HG03159 (cell line): ENCODE measurements around the gene CELSR2.
"Not testable (repeated sequence)": the region's sequence is repeated elsewhere in the genome, so short reads cannot be mapped to it uniquely, and the experiment has no call there.

ENCODE experiments used
- ATAC-seq: cut with Tn5 transposase; IDR thresholded peaks from one replicate; pipeline ENCODE4 v1.9.1; 2021; ENCODE audit warnings: mild to moderate bottlenecking, moderate library complexity; ENCODE audit not compliant: unreplicated experiment

CELSR2 gene

GRCh38 chr1:109298666-109299557, 49.6 kb downstream of the CELSR2 start:
- ATAC-seq = no peak

- no peak for ATAC-seq
Measured at GRCh38 chr1:109299558-109300343, 50.4 kb downstream of the CELSR2 start.

DNA sequence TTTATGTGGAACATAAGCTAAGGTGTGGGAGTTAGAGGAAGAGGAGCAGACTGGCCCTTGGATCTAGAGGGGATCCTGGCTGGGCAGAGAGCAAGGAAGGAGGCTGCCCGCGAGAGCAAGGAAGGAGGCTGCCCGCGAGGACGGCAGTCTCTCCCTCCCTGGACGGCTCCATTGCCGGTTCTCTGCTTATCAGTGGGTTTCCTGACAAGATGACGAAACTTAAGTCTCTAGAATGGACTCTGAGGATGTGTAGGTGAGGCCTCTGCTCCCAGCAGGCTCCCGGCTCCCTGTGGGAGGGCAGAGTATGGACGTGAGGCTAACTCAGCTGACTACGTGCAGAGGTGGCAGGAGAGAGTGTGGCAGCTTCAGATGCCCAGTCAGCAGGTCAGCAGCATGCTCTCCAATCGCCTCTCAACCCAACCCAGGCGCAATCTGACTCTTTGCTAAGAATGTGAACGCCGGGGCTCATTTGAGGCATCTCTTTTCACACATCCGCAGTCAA, 51.4 kb downstream of the CELSR2 start:
- ATAC-seq = no peak

DNA sequence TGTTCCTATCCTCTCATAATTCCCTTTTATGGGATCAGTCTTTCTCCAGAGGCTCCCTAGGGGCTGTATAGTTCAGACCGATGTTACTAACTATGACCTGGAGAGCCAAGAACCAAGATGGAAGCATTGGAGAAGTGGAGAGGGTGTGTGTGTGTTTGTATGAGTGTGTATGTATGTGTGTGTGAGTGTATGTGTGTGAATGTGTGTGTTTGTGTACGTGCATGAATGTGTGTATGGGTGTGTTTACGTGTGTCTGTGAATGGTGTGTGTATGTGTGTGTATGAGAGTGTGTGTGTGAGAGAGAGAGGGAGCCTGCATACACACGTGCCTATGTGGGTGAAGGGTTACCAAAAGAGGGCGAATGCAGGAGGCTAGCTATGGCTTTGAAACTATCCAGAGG, 52.5 kb downstream of the CELSR2 start:
- no peak for ATAC-seq

- ATAC-seq = no peak
Measured at GRCh38 chr1:109304226-109304920, 55.0 kb downstream of the CELSR2 start.

DNA sequence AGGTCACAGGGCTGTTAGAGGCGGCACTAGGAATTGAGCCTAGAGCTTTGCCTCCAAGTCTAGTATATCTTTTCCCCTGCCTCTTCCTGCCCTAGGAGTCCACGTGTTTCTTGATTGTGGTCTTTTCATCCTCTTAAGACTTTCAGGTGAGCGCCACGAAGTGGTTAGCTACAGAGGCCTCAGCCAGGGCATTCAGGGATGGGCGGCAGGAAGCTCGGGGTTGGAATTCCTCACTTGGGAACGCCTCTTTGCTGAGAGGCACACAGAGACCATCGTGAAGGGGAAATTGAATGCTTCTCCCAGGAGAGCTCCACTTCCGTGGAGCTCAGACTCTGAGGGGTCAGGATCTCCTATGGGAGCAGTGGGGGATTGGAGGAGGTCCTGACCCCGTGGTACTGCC, 56.7 kb downstream of the CELSR2 start:
- ATAC-seq = not testable (repeated sequence)

DNA sequence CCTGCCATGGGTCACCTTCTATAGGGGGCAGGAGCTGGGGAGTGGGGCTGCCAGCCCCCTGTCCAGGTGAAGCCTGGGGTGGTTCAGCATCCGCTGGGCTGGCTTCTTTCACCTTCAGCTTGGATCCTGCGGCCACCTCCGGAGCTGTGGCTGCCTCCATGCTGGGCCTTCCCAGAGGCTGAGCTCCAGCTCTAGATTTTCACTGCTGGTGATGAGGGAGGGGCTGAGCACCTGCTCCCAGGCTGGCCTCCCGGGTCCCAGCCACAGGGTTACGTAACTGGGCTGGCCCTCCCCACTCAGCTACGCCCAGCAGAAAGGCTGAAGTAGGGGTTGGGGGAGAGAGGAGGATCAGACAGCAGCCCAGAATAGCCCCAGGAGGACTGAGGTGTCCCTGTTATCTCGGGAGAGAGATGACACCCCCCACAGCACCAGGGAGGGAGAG, 57.5 kb downstream of the CELSR2 start, which contains the start of gene MYBPHL:
MYBPHL (minus strand) TSS at position 180 of the 442 bp plus-strand sequence; CDS start at position 160, 20 bp downstream.
- no peak for ATAC-seq

GRCh38 chr1:109307274-109308021, 58.1 kb downstream of the CELSR2 start:
- no peak for ATAC-seq

DNA sequence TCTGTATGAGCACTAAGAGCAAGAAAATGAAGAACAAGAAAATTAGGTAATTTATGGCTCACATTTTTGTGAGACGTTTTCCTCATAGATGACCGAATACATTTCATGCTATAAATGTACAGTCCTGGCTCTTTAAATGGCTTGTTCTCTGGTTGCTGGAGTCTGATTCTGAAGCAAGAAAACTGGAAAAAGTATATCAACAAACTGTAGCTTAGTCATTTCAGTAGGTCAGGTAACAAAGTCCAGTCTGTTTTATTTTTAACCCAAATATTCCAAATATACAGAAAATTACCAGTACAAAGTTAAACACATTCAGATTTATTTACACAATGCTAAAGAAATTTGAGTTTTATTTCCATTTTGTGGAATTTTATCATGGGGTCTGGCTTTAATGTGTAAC, 60.0 kb downstream of the CELSR2 start:
- no peak for ATAC-seq

DNA sequence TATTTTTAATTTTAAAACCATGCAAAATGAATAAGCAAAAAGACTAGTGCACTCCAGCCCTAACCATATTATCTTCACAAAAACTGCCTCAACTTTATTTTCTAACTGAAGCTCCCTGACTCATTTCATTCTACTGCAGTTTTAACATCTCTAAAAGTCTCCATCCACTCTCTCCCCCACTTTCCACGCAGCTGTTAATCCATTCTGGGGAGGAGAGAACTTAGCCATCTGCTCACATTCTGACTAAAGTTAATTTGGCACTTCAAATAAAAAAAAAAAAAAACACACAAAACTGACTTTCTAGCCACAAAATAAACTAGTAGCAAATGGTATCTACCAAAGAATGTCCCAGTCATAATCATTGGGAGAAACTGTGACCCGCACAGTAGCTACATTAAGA, 62.9 kb downstream of the CELSR2 start:
- ATAC-seq = no peak

DNA sequence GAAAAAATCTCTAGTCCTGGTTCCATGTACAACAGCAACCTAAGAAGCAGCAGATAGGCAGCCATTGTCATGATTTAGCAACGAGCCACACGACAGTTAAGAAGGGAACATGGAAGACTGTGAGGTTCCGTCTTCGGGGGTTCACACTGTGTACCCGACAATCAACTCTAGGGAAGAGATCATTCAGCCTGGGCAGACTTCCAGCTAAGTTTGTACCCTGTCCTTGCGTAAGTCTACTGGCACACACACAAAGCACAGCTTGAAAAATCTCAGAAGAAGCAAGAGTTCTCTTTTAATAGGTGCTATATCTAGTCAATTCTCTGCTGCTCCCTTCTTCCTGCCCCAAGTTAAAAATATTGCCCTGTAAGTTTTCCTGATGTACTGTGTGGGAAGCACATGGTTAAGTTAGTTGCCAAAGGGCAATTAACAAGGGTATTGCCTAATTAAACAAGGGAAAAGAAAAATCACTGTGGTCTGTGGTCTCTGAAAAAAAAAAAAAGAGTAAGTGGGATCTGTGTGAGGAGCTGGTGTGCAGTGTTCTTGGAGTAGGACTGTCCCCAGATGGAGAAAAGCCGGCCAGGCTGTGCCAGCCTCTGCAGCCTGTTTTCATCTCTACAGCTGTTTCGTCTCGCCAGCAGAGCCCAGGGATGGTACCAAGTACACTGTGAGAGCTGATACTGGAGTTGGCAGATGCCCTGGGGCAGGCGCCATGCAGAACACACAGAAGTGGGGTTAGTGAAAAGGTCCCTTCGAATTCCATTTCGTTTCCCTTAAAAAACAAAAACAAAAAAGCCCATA, 63.8 kb downstream of the CELSR2 start:
- ATAC-seq = no peak

DNA sequence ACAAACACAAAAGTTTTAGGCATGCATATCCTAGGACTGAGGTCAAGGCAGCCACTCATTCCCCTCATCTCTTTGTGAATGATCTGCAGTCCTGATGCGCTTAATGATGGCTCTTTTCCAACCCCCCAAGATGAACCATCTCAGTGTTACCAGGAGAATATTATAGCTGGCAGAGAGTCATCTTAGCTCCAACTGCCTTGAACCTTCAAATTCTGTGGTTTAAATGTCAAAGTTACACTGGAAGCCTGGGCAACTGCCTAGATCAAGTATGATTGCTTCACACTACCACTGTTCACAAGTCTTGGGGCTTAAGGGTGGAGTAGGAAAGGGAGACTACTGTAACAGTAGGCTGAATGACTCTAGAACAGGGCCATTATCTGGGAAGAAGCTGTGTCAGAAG, 65.5 kb downstream of the CELSR2 start:
- ATAC-seq = no peak

DNA sequence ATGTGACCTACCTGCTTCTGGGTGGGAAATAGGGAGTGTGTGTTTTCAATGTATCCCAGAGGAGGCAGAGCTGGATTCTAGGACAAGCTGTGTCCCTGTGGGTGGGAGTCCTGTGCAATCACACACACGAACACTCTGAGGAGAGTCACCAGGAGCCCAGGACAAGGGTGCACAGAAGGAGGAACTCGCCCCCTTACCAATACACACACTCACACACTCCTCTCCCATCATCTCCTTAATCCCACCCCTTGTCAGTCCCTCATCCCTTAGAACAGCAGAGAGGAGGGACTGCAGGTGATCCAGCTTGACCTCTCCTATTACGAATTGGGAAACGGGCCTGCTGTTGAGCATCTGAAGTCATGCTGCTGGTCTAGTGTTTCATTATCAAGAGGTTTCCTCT, 65.9 kb downstream of the CELSR2 start:
- ATAC-seq = no peak

GRCh38 chr1:109316506-109316905, 67.2 kb downstream of the CELSR2 start:
- ATAC-seq = no peak

- ATAC-seq = no peak
Measured at GRCh38 chr1:109319114-109319513, 69.8 kb downstream of the CELSR2 start.

GRCh38 chr1:109322974-109323373, 73.6 kb downstream of the CELSR2 start:
- ATAC-seq = no peak
